ENCODE data around the gene NUP210L. TPM values are rescaled to one million over a fixed set of nuclear protein-coding genes. Genes with fewer than 3 reads are reported as not detected.
"Not testable (repeated sequence)": the region's sequence is repeated elsewhere in the genome, so short reads cannot be mapped to it uniquely, and the experiment has no call there.

The NUP210L gene
- total and polyA plus RNA-seq, 4 donors, result 0.08 TPM; not detected in 3

DNA sequence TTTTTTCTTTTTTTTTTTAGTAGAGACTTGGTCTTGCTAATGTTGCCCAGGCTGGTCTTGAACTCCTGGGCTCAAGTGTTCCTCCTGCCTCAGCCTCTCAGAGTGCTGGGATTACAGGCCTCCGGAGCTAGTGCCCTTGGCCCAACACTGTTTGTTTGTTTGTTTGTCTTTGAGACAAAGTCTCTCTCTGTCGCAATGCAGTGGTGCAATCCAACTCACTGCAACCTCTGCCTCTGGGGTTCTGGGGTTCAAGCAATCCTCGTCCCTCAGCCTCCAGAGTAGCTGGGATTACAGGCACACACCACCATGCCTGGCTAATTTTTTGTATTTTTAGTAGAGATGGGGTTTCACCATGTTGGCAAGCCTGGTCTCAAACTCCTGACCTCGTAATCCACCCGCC, 7.4 kb downstream of the NUP210L start:
- H3K9me3 ChIP-seq (ENCODE audit: control insufficient read depth in 4 of 4, low read length in 3 of 4); H3K36me3 ChIP-seq (ENCODE audit: control insufficient read depth in 4 of 4, insufficient read depth in 3 of 4, low read depth in 1 of 4, low read length in 3 of 4); H3K4me1 ChIP-seq (ENCODE audit: control insufficient read depth in 4 of 4, insufficient read depth in 4 of 4, low read length in 3 of 4); DNase-seq (ENCODE audit: low spot score); H3K9ac ChIP-seq (ENCODE audit: low read depth in 1 of 2, low read length in 2 of 2); H3K27me3 ChIP-seq (ENCODE audit: control insufficient read depth in 4 of 4, insufficient read depth in 4 of 4, low read length in 3 of 4); H3K27ac ChIP-seq (ENCODE audit: low read depth in 1 of 2, low read length in 2 of 2); H3K4me3 ChIP-seq (ENCODE audit: low read depth in 1 of 3, low read length in 3 of 3): not testable (repeated sequence)
- TF ChIP-seq HNF4A (conservative IDR thresholded peaks at IDR 0.05), result peak in 1 of 2 donors; percentile 17
- 74% methylated on average over 5 of the region's 5 CpGs for WGBS

DNA sequence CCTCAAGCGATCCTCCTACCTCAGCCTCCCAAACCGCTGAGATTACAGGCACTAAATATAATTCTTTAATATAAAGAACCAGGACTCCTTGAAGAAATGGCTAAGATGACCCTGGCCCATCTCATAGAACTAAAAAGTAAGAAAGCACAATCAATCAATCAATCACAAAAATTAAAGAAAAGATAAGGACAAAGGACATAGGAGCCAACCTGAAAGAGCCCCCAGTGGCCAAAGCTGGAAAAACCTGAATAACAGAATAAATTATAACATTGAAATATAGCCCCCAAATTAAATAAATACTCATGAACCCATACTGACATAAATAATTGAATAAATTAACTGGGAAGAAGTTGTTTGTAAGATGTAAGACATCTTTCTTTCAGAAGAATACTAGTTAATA, 8.9 kb downstream of the NUP210L start:
- no peaks in the 10 kb centered on the region for H3K27me3 ChIP-seq (ENCODE audit: control insufficient read depth in 4 of 4, insufficient read depth in 4 of 4, low read length in 3 of 4)
- no peaks in the 10 kb centered on the region for H3K9me3 ChIP-seq (ENCODE audit: control insufficient read depth in 4 of 4, low read length in 3 of 4)
- H3K4me3 ChIP-seq (ENCODE audit: low read depth in 1 of 3, low read length in 3 of 3), result no peak overlapping the region
- H3K27ac ChIP-seq (ENCODE audit: low read depth in 1 of 2, low read length in 2 of 2), result no peak overlapping the region
- WGBS, result 99% methylated on average over 2 of the region's 2 CpGs
- TF ChIP-seq, protein P1, sequence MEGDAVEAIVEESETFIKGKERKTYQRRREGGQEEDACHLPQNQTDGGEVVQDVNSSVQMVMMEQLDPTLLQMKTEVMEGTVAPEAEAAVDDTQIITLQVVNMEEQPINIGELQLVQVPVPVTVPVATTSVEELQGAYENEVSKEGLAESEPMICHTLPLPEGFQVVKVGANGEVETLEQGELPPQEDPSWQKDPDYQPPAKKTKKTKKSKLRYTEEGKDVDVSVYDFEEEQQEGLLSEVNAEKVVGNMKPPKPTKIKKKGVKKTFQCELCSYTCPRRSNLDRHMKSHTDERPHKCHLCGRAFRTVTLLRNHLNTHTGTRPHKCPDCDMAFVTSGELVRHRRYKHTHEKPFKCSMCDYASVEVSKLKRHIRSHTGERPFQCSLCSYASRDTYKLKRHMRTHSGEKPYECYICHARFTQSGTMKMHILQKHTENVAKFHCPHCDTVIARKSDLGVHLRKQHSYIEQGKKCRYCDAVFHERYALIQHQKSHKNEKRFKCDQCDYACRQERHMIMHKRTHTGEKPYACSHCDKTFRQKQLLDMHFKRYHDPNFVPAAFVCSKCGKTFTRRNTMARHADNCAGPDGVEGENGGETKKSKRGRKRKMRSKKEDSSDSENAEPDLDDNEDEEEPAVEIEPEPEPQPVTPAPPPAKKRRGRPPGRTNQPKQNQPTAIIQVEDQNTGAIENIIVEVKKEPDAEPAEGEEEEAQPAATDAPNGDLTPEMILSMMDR (IDR thresholded peaks at IDR 0.05; ENCODE audit: low read depth, low read length, missing input control), result peak; percentile 10
- TF ChIP-seq JUND (IDR thresholded peaks at IDR 0.05), result no peak
- TF ChIP-seq, protein P2, sequence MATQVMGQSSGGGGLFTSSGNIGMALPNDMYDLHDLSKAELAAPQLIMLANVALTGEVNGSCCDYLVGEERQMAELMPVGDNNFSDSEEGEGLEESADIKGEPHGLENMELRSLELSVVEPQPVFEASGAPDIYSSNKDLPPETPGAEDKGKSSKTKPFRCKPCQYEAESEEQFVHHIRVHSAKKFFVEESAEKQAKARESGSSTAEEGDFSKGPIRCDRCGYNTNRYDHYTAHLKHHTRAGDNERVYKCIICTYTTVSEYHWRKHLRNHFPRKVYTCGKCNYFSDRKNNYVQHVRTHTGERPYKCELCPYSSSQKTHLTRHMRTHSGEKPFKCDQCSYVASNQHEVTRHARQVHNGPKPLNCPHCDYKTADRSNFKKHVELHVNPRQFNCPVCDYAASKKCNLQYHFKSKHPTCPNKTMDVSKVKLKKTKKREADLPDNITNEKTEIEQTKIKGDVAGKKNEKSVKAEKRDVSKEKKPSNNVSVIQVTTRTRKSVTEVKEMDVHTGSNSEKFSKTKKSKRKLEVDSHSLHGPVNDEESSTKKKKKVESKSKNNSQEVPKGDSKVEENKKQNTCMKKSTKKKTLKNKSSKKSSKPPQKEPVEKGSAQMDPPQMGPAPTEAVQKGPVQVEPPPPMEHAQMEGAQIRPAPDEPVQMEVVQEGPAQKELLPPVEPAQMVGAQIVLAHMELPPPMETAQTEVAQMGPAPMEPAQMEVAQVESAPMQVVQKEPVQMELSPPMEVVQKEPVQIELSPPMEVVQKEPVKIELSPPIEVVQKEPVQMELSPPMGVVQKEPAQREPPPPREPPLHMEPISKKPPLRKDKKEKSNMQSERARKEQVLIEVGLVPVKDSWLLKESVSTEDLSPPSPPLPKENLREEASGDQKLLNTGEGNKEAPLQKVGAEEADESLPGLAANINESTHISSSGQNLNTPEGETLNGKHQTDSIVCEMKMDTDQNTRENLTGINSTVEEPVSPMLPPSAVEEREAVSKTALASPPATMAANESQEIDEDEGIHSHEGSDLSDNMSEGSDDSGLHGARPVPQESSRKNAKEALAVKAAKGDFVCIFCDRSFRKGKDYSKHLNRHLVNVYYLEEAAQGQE (IDR thresholded peaks at IDR 0.05), result no peak
- peak in 1 of 2 donors; percentile 16 for TF ChIP-seq RAD21 (IDR thresholded peaks at IDR 0.05)
- no peak for TF ChIP-seq NR2F2 (IDR thresholded peaks at IDR 0.05)
- H3K36me3 ChIP-seq (ENCODE audit: control insufficient read depth in 4 of 4, insufficient read depth in 3 of 4, low read depth in 1 of 4, low read length in 3 of 4), result no peaks in the 10 kb centered on the region
- no peak for DNase-seq (ENCODE audit: low spot score)
- H3K9ac ChIP-seq (ENCODE audit: low read depth in 1 of 2, low read length in 2 of 2), result no peak overlapping the region
- peaks cover 0 to 1% (median 0%) of the 10 kb centered on the region in 4 donors for H3K4me1 ChIP-seq (ENCODE audit: control insufficient read depth in 4 of 4, insufficient read depth in 4 of 4, low read length in 3 of 4)

DNA sequence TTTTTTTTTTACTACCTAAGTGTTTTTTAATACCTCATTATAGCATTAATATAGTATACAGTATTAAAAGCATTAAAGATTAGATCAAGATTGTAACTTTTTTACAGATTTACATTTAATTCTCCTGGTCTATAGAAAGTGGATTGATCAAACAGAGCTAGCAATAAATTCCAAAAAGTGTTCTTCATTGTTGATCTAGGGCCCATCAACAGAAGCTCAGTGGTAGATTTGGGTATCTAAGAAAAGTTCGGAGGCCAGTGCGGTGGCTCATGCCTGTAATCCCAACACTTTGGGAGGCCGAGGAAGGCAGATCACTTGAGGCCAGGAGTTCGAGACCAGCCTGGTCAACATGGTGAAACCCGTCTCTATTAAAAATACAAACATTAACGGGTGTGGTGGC, 12.5 kb downstream of the NUP210L start:
- Histone ChIP-seq H3K36me3 (ENCODE audit: control insufficient read depth in 4 of 4, insufficient read depth in 3 of 4, low read depth in 1 of 4, low read length in 3 of 4) (no peaks in the 10 kb centered on the region), H3K9me3 (ENCODE audit: control insufficient read depth in 4 of 4, low read length in 3 of 4) (no peaks in the 10 kb centered on the region), H3K9ac (ENCODE audit: low read depth in 1 of 2, low read length in 2 of 2) (no peak overlapping the region), H3K4me1 (ENCODE audit: control insufficient read depth in 4 of 4, insufficient read depth in 4 of 4, low read length in 3 of 4) (peaks cover 0 to 1% (median 0%) of the 10 kb centered on the region in 4 donors), H3K27ac (ENCODE audit: low read depth in 1 of 2, low read length in 2 of 2) (no peak overlapping the region), H3K27me3 (ENCODE audit: control insufficient read depth in 4 of 4, insufficient read depth in 4 of 4, low read length in 3 of 4) (no peaks in the 10 kb centered on the region), H3K4me3 (ENCODE audit: low read depth in 1 of 3, low read length in 3 of 3) (no peak overlapping the region)
- TF ChIP-seq, protein P3, sequence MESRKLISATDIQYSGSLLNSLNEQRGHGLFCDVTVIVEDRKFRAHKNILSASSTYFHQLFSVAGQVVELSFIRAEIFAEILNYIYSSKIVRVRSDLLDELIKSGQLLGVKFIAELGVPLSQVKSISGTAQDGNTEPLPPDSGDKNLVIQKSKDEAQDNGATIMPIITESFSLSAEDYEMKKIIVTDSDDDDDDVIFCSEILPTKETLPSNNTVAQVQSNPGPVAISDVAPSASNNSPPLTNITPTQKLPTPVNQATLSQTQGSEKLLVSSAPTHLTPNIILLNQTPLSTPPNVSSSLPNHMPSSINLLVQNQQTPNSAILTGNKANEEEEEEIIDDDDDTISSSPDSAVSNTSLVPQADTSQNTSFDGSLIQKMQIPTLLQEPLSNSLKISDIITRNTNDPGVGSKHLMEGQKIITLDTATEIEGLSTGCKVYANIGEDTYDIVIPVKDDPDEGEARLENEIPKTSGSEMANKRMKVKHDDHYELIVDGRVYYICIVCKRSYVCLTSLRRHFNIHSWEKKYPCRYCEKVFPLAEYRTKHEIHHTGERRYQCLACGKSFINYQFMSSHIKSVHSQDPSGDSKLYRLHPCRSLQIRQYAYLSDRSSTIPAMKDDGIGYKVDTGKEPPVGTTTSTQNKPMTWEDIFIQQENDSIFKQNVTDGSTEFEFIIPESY (IDR thresholded peaks at IDR 0.05), result no peak
- TF ChIP-seq RXRA (IDR thresholded peaks at IDR 0.05) (no peak), EGR1 (IDR thresholded peaks at IDR 0.05; ENCODE audit: low read depth in 2 of 2) (no peak), RAD21 (IDR thresholded peaks at IDR 0.05) (no peak), GABPA (IDR thresholded peaks at IDR 0.05 in 1 of 2, conservative IDR thresholded peaks at IDR 0.05 in 1 of 2) (no peak)
- 97% methylated on average over 6 of the region's 6 CpGs for WGBS
- no peak for DNase-seq (ENCODE audit: low spot score)

Measured in liver (tissue), 9 donors.